ENCODE results near the gene CPXM1. TPM values are rescaled to one million over a fixed set of nuclear protein-coding genes. Genes with fewer than 3 reads are reported as not detected.

CPXM1 gene
- total RNA-seq, 4 donors from 2014 or later = 15.3 to 154 (median 19.1) TPM

DNA sequence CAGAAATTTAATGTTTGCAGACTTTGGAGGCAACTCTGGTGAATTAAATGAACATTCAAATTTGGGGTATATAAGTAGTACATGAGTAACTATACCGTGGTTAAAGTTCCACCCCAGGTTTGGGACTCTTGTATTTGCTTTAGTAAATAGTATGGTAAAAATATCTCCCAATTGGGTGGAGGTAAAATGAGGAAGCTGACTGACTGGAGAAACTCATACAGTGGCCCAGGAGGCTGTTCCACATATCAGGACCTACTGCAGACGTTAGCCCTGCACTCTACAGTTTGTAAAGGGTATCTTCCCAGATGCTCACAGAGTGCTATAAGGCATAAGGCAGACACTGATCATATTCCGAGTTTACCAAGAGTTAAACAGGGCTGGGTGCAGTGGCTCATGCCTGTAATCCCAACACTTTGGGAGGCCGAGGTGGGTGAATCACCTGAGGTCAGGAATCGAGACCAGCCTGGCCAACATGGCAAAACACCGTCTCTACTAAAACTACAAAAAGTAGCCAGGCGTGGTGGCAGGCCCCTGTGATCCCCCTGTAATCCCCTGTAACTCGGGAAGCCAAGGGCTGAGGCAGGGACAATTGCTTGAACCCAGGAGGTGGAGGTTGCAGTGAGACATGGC lies 53.7 kb downstream of the CPXM1 start:
- H3K27ac ChIP-seq = no peak overlapping the region
- intact Hi-C loops (cut with DNase I; ENCODE audit: low total_unique reads) = no loop called here
- TF ChIP-seq, protein P1, sequence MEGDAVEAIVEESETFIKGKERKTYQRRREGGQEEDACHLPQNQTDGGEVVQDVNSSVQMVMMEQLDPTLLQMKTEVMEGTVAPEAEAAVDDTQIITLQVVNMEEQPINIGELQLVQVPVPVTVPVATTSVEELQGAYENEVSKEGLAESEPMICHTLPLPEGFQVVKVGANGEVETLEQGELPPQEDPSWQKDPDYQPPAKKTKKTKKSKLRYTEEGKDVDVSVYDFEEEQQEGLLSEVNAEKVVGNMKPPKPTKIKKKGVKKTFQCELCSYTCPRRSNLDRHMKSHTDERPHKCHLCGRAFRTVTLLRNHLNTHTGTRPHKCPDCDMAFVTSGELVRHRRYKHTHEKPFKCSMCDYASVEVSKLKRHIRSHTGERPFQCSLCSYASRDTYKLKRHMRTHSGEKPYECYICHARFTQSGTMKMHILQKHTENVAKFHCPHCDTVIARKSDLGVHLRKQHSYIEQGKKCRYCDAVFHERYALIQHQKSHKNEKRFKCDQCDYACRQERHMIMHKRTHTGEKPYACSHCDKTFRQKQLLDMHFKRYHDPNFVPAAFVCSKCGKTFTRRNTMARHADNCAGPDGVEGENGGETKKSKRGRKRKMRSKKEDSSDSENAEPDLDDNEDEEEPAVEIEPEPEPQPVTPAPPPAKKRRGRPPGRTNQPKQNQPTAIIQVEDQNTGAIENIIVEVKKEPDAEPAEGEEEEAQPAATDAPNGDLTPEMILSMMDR (IDR thresholded peaks at IDR 0.05) = no peak
- no peak for TF ChIP-seq POLR2A (IDR thresholded peaks at IDR 0.05)
- no peaks in the 10 kb centered on the region for H3K9me3 ChIP-seq
- H3K4me1 ChIP-seq = no peaks in the 10 kb centered on the region
- H3K36me3 ChIP-seq = no peaks in the 10 kb centered on the region
- no peak for DNase-seq
- H3K27me3 ChIP-seq = no peaks in the 10 kb centered on the region
- no peak overlapping the region for H3K4me3 ChIP-seq

DNA sequence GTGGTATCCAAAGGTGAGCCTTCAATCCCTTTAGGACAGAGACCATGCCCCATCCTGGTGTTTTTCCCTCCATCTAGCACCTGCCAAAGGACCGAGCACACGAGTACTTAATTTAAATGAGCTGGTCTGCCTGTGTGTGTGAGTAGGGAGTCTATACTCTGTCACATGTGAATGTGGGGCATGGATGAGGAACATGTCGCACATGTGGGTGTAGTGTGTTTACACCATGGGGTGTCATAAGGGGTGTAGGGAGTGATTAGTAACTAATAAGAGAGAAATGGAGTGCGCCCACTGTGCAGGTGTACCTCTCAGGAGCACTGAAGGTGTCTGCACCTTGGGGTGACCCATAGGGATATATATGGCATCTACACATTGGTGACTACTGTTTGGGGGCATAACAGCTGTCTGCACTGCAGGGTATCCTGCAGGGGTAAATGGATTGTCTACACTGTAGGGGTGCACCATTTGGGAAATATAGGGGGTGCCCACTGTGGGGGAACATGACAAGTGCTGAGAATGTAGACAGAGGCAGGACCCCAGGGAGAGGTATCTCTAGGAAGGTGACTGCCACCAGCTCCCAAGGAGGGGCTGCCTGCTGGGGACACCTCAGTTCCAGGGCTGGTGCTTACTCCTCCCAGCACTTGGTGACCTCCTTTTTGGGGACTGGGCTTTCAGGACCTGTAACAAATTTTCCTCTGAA lies 54.3 kb downstream of the CPXM1 start:
- no peak for TF ChIP-seq POLR2A (IDR thresholded peaks at IDR 0.05)
- TF ChIP-seq, protein P1 (IDR thresholded peaks at IDR 0.05) = no peak
- Histone ChIP-seq H3K4me1 (no peaks in the 10 kb centered on the region), H3K9me3 (no peaks in the 10 kb centered on the region), H3K36me3 (no peaks in the 10 kb centered on the region), H3K4me3 (no peak overlapping the region), H3K27me3 (no peaks in the 10 kb centered on the region), H3K27ac (no peak overlapping the region)
- DNase-seq = no peak
- intact Hi-C loops (cut with DNase I; ENCODE audit: low total_unique reads) = no loop called here

DNA sequence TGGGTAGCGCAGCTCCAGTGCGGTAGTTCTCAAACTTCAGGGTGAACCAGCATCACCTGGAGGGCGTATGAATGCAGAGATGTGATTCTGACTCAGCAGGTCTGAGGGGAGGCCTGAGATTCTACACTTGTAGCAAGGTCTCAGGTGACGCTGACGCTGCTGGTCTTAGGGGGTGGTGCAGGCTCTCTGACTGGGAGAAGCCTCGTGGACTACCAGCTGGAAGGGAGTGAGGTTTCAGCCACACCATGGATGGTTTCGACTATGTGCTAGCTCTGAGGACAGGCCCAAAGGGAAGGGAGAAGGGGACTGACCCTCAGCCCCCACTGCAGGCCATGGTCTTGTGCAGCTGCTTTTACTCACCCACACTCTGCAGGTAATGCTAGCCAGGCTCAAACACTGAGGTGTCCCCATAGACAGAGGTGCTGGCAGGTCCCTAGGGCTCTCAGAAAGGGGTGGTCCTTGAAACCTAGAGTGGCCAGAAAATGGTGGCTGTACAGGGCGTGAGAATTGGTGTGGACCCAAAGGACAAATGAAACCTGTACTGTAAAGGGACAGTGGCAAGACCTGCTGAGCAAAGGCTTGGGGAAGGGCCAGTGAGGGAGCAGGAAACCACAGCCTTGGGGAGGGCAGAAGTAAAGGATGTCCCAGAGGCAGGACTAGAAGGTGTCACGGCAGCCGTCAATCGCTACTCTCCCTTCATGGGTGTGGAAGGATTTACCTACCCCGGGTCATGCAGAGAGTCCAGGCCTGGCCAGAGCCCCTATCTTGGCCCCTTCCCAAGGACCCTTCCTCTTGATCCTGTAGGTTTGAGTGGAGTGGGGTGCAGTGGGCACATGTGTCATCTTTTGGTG lies 55.1 kb downstream of the CPXM1 start:
- H3K9me3 ChIP-seq = no peaks in the 10 kb centered on the region
- no peaks in the 10 kb centered on the region for H3K36me3 ChIP-seq
- TF ChIP-seq, protein P1 (IDR thresholded peaks at IDR 0.05) = no peak
- TF ChIP-seq POLR2A (IDR thresholded peaks at IDR 0.05) = no peak
- intact Hi-C loops (cut with DNase I; ENCODE audit: low total_unique reads) = no loop called here
- no peak overlapping the region for H3K27ac ChIP-seq
- no peak for DNase-seq
- H3K27me3 ChIP-seq = no peaks in the 10 kb centered on the region
- H3K4me1 ChIP-seq = no peaks in the 10 kb centered on the region
- H3K4me3 ChIP-seq = no peak overlapping the region

Other genes with a start within 250 kb of the CPXM1 start
- 100 to 1,000 TPM; 108 to 151 (median 134) TPM for gene NOP56, start 148.0 kb downstream of the CPXM1 start, total RNA-seq
- gene IDH3B, start 136.4 kb downstream of the CPXM1 start, total RNA-seq = 100 to 1,000 TPM in 1 of 4 donors, 10 to 100 TPM in 3; 33.8 to 220 (median 83.7) TPM
- gene EBF4, start 107.8 kb downstream of the CPXM1 start, total RNA-seq = 10 to 100 TPM in 3 of 4 donors, 1 to 10 TPM in 1; 7.1 to 69.5 (median 21.7) TPM
- gene C20orf141, start 14.4 kb upstream of the CPXM1 start, total RNA-seq = not detected
- not detected for gene TMEM239, start 15.7 kb upstream of the CPXM1 start, total RNA-seq
- gene PCED1A, start 40.0 kb upstream of the CPXM1 start, total RNA-seq = 10 to 100 TPM; 13.5 to 43.6 (median 31.3) TPM
- gene VPS16, start 40.1 kb upstream of the CPXM1 start, total RNA-seq = 10 to 100 TPM in 3 of 4 donors, 1 to 10 TPM in 1; 5.9 to 48.6 (median 37.9) TPM
- 100 to 1,000 TPM in 2 of 4 donors, 10 to 100 TPM in 2; 80.6 to 121 (median 97.1) TPM for gene PTPRA, start 72.9 kb upstream of the CPXM1 start, total RNA-seq
- 1 to 10 TPM in 1 of 4 donors, not detected in 3; 2.3 TPM for gene GNRH2, start 243.0 kb upstream of the CPXM1 start, total RNA-seq
- gene MRPS26, start 245.4 kb upstream of the CPXM1 start, total RNA-seq = 100 to 1,000 TPM in 1 of 4 donors, 10 to 100 TPM in 3; 13.2 to 157 (median 35.8) TPM